Psoas muscle (tissue), 8 donors: ENCODE results near the gene RBM17. TPM values are rescaled to one million over a fixed set of nuclear protein-coding genes. Genes with fewer than 3 reads are reported as not detected.
A peak's percentile ranks its signal among the peaks of the same experiment; 100 is the strongest.

ENCODE experiments used
- ATAC-seq, 4 donors: fragments of 200-7000 bp; cut with Tn5 transposase; one replicate each; pipeline ENCODE4 v1.9.1; 2020; ENCODE audit warnings: moderate library complexity in 3 of 4, mild to moderate bottlenecking in 2 of 4
- DNase-seq, 2 donors: peaks; one replicate each; pipeline ENCODE4 v3.0.0-alpha.2; 2020
- H3K27ac ChIP-seq: fragments of 200-600 bp; one replicate; pipeline ENCODE4 v1.8.0; 2022
- H3K27me3 ChIP-seq, 3 donors: fragments of 200-600 bp in 1 of 3; one replicate each; pipeline versions ENCODE4 v1.6.1 to v1.8.0; 2013 to 2022; ENCODE audit warnings: low read length in 2 of 3, mild to moderate bottlenecking in 2 of 3, moderate library complexity in 1 of 3; ENCODE audit not compliant: insufficient read depth in 3 of 3
- H3K36me3 ChIP-seq, 2 donors: fragments of 200-600 bp in 1 of 2; one replicate each; pipeline versions ENCODE4 v1.6.1 to v1.8.0; 2013 to 2022; ENCODE audit warnings: low read depth in 1 of 2, mild to moderate bottlenecking in 1 of 2, moderate library complexity in 1 of 2; ENCODE audit not compliant: insufficient read depth in 1 of 2
- H3K4me1 ChIP-seq: fragments of 200-600 bp; one replicate; pipeline ENCODE4 v1.8.0; 2022
- H3K4me3 ChIP-seq: fragments of 200-600 bp; one replicate; pipeline ENCODE4 v1.8.0; 2022; ENCODE audit warnings: mild to moderate bottlenecking
- H3K9me3 ChIP-seq: fragments of 200-600 bp; one replicate; pipeline ENCODE4 v1.8.0; 2022
- WGBS, 3 donors: extraction: QIAGEN DNeasy Blood & Tissue Kit; methylation state at CpG; one replicate each; pipeline versions ENCODE4 v1.1.6 to v1.1.7; 2013; 5-methylcytosine and 5-hydroxymethylcytosine counted together
- intact Hi-C, 2 donors: fragments of 100-400 bp; cut with DNase I; formaldehyde crosslinking; loops; one replicate each; pipeline versions ENCODE4 v1.11.0 to v1.14.2; 2022
- polyA plus RNA-seq, 3 donors: library from polyadenylated mRNA; stranded (reverse); fragments of 200-250 nt; gene quantifications; one replicate each; pipeline ENCODE4 v1.2.3, GENCODE V29; 2013
- total RNA-seq, 4 donors: library from RNA; stranded (reverse); fragmentation: NEBNext Ultra II Directional in 2 of 4; extraction: Animal tissue kit (Norgen Biotek cat#: 25700) in 2 of 4; gene quantifications; one replicate each; pipeline versions ENCODE4 v1.2.1 to v1.2.4, GENCODE V29; 2021 to 2023
- TF ChIP-seq, protein P1 (sequence below): fragments of 200-600 bp; IDR thresholded peaks from one replicate; pipeline ENCODE4 v1.8.0; 2022; ENCODE audit warnings: antibody characterized with exemption
- donor health status: healthy with polysubstance abuse.
- donor health status: DM: no; HTN: no; CAD: no; lungs with moderate emphysema.
- donor health status: Bipolar disorder and iron deficiency.
- donor health status: healthy.
- donor health status: DM: yes; HTN: yes; CAD: no.
- donor health status: DM: no; HTN: no; CAD: no.
- donor health status: DM: no; HTN: no; CAD: no.
- donor health status: DM: yes; HTN: yes; CAD: no.

The RBM17 gene
- total and polyA plus RNA-seq, 7 donors = 74.4 to 157 (median 95.9) TPM

GRCh38 chr10:6089334-6090219 is 743 bp downstream of the RBM17 start:
- H3K27me3 ChIP-seq = no peaks in the 10 kb centered on the region
- DNase-seq = no peak
- H3K36me3 ChIP-seq = no peaks in the 10 kb centered on the region
- H3K4me1 ChIP-seq = peaks cover 53% of the 10 kb centered on the region
- no peaks in the 10 kb centered on the region for H3K9me3 ChIP-seq
- TF ChIP-seq, protein P1, sequence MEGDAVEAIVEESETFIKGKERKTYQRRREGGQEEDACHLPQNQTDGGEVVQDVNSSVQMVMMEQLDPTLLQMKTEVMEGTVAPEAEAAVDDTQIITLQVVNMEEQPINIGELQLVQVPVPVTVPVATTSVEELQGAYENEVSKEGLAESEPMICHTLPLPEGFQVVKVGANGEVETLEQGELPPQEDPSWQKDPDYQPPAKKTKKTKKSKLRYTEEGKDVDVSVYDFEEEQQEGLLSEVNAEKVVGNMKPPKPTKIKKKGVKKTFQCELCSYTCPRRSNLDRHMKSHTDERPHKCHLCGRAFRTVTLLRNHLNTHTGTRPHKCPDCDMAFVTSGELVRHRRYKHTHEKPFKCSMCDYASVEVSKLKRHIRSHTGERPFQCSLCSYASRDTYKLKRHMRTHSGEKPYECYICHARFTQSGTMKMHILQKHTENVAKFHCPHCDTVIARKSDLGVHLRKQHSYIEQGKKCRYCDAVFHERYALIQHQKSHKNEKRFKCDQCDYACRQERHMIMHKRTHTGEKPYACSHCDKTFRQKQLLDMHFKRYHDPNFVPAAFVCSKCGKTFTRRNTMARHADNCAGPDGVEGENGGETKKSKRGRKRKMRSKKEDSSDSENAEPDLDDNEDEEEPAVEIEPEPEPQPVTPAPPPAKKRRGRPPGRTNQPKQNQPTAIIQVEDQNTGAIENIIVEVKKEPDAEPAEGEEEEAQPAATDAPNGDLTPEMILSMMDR = no peak
- ATAC-seq = peak in 2 of 4 donors; percentile 9 to 11
- H3K27ac ChIP-seq = peak overlapping the region; percentile 91
- WGBS, 3 donors = 1% methylated on average over 40 to 53 of the region's 53 CpGs
- peak overlapping the region; percentile 93 for H3K4me3 ChIP-seq
- intact Hi-C loops = loop anchor here (5.0 kb wide), 1 partner anchor 313 kb away; no protein-coding TSS in a partner anchor

- H3K36me3 ChIP-seq = no peaks in the 10 kb centered on the region
- H3K9me3 ChIP-seq = no peaks in the 10 kb centered on the region
- intact Hi-C loops = no loop called here
- ATAC-seq (no peak), DNase-seq (no peak)
- TF ChIP-seq, protein P1 = no peak
- peak overlapping the region; percentile 21 for H3K27ac ChIP-seq
- no peaks in the 10 kb centered on the region for H3K27me3 ChIP-seq
- H3K4me1 ChIP-seq = peaks cover 64% of the 10 kb centered on the region
- WGBS, 3 donors = 19 to 24% (median 22%) methylated on average over 1 of the region's 1 CpG
- peak overlapping the region; percentile 93 for H3K4me3 ChIP-seq
Measured at GRCh38 chr10:6091630-6092029, 2.8 kb downstream of the RBM17 start.

DNA sequence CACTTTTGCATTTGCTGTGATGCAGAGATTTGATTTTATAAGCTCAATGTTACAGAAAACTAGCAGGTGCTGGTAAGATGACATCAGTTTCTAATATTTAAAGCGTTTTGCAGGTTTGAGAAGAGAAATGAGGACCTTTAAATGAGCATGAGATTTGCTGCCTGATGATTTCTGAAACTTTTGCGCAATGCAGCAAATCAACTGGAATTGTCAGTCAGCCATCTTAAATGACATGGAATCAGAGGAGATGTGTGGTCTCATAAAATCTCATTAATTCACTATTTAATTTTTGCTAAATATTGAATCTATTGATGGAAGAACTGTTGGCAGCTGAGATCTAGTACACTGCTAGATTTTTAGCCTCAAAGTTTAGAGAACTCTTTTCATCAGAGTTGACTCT is 3.9 kb downstream of the RBM17 start:
- TF ChIP-seq, protein P1 = no peak
- ATAC-seq = no peak
- no peak for DNase-seq
- Histone ChIP-seq H3K4me1 (peaks cover 61% of the 10 kb centered on the region), H3K27me3 (no peaks in the 10 kb centered on the region), H3K9me3 (no peaks in the 10 kb centered on the region), H3K4me3 (no peak overlapping the region), H3K27ac (peak overlapping the region; percentile 21), H3K36me3 (peaks cover 0 to 10% of the 10 kb centered on the region in 2 donors)
- intact Hi-C loops = no loop called here
- WGBS, 3 donors = 58 to 71% (median 59%) methylated on average over 2 of the region's 2 CpGs

GRCh38 chr10:6095810-6096570 is 7.2 kb downstream of the RBM17 start:
- intact Hi-C loops = no loop called here
- no peaks in the 10 kb centered on the region for H3K9me3 ChIP-seq
- ATAC-seq (no peak), DNase-seq (no peak)
- H3K27ac ChIP-seq = no peak overlapping the region
- H3K4me3 ChIP-seq = no peak overlapping the region
- H3K36me3 ChIP-seq = peaks cover 3 to 31% of the 10 kb centered on the region in 2 donors
- H3K27me3 ChIP-seq = no peaks in the 10 kb centered on the region
- H3K4me1 ChIP-seq = peaks cover 47% of the 10 kb centered on the region
- WGBS, 3 donors = 64 to 72% (median 66%) methylated on average over 12 of the region's 12 CpGs
- TF ChIP-seq, protein P1 = no peak
